PC-3 (cell line): ENCODE measurements around the gene MAST3. TPM values are rescaled to one million over a fixed set of nuclear protein-coding genes. Genes with fewer than 3 reads are reported as not detected.

Source experiments
- ATAC-seq: fragments of 200-7000 bp; cut with Tn5 transposase; 2 replicates; pipeline ENCODE4 v1.9.1; 2020; ENCODE audit warnings: mild to moderate bottlenecking, moderate library complexity
- BruUV-seq: library from RNA; stranded (reverse); fragments of 400-500 nt; replicated peaks from 2 replicates; lab custom pipeline; 2021; lab: Mats Ljungman, UMichigan
- CTCF ChIA-PET: fragments of 300-600 bp; sonication (Branson Sonifier 250); formaldehyde crosslinking; loops from one replicate; lab custom pipeline; 2022; ENCODE audit warnings: antibody characterized with exemption; lab: Charles Lee
- POLR2A ChIA-PET: fragments of 300-600 bp; sonication (Branson Sonifier 250); formaldehyde crosslinking; loops from one replicate; lab custom pipeline; 2022; ENCODE audit warnings: antibody characterized with exemption; ENCODE audit not compliant: unreplicated experiment; lab: Charles Lee
- DNase-seq: peaks from one replicate; pipeline ENCODE4 v3.0.0-alpha.2; 2015
- H2AFZ ChIP-seq: fragments of 300-600 bp; sonication (generic); 2 replicates; pipeline ENCODE4 v1.6.0; 2016; ENCODE audit warnings: antibody characterized with exemption, low read length
- H3F3A ChIP-seq: fragments of 300-600 bp; sonication (generic); one replicate; pipeline ENCODE4 v1.6.0; 2017; ENCODE audit warnings: antibody characterized with exemption, low read length, control low read depth, mild to moderate bottlenecking; ENCODE audit not compliant: unreplicated experiment
- H3K27ac ChIP-seq: fragments of 300-600 bp; sonication (generic); 2 replicates; pipeline ENCODE4 v1.5.1; 2016; ENCODE audit warnings: mild to moderate bottlenecking, low read length
- H3K27me3 ChIP-seq: fragments of 300-600 bp; sonication (generic); 2 replicates; pipeline ENCODE4 v1.6.1; 2016; ENCODE audit warnings: low read length, mixed read lengths
- H3K36me3 ChIP-seq: fragments of 300-600 bp; sonication (generic); 2 replicates; pipeline ENCODE4 v1.6.1; 2016; ENCODE audit warnings: low read depth, mixed run types, low read length, mixed read lengths
- H3K4me1 ChIP-seq: fragments of 300-600 bp; sonication (generic); 2 replicates; pipeline ENCODE4 v1.5.1; 2016; ENCODE audit warnings: low read length; ENCODE audit not compliant: insufficient read depth
- H3K4me2 ChIP-seq: fragments of 300-600 bp; sonication (generic); 2 replicates; pipeline ENCODE4 v1.6.0; 2016; ENCODE audit warnings: low read length
- H3K4me3 ChIP-seq: fragments of 300-600 bp; sonication (generic); 2 replicates; pipeline ENCODE4 v1.5.1; 2016; ENCODE audit warnings: mild to moderate bottlenecking, low read length, mixed read lengths
- H3K79me2 ChIP-seq: fragments of 300-600 bp; sonication (generic); 2 replicates; pipeline ENCODE4 v1.6.1; 2017; ENCODE audit warnings: low read length, mixed read lengths
- H3K9ac ChIP-seq: fragments of 300-600 bp; sonication (generic); 2 replicates; pipeline ENCODE4 v1.6.0; 2016; ENCODE audit warnings: mild to moderate bottlenecking, low read length
- H3K9me2 ChIP-seq: fragments of 300-600 bp; sonication (generic); replicated peaks from 2 replicates; pipeline ENCODE4 v1.6.1; 2016; ENCODE audit warnings: mixed run types, low read length, mixed read lengths
- H3K9me3 ChIP-seq: fragments of 300-600 bp; sonication (generic); 2 replicates; pipeline ENCODE4 v1.6.1; 2016; ENCODE audit warnings: low read length, mixed read lengths
- H4K20me1 ChIP-seq: fragments of 300-600 bp; sonication (generic); 2 replicates; pipeline ENCODE4 v1.6.1; 2016; ENCODE audit warnings: low read length, mixed read lengths
- EZH2 ChIP-seq: fragments of 300-600 bp; sonication (generic); IDR thresholded peaks from one replicate; pipeline ENCODE4 v1.6.1; 2017; ENCODE audit warnings: antibody characterized with exemption, mild to moderate bottlenecking, low read length; ENCODE audit not compliant: unreplicated experiment
- EZH2phosphoT487 ChIP-seq: fragments of 300-600 bp; sonication (generic); IDR thresholded peaks from 2 replicates; pipeline ENCODE4 v1.6.1; 2018; ENCODE audit warnings: mild to moderate bottlenecking, antibody characterized with exemption, low read length, borderline replicate concordance
- intact Hi-C: fragments of 100-400 bp; cut with micrococcal nuclease; formaldehyde crosslinking; loops from 2 replicates; pipeline ENCODE4 v1.9.0; 2023
- total RNA-seq: library from RNA; depleted of rRNA; stranded (reverse); fragments of >200 nt; gene quantifications from 2 replicates; pipeline ENCODE4 v1.2.3, GENCODE V29; 2014
- TF ChIP-seq, protein P1 (sequence below): fragments of 300-600 bp; sonication (generic); conservative IDR thresholded peaks from 2 replicates; pipeline ENCODE4 v1.5.1; 2017; ENCODE audit warnings: antibody characterized with exemption, low read depth, mild to moderate bottlenecking, low read length

MAST3 gene
- total RNA-seq, 1 experiment from 2014 or later: 8.1 TPM

DNA sequence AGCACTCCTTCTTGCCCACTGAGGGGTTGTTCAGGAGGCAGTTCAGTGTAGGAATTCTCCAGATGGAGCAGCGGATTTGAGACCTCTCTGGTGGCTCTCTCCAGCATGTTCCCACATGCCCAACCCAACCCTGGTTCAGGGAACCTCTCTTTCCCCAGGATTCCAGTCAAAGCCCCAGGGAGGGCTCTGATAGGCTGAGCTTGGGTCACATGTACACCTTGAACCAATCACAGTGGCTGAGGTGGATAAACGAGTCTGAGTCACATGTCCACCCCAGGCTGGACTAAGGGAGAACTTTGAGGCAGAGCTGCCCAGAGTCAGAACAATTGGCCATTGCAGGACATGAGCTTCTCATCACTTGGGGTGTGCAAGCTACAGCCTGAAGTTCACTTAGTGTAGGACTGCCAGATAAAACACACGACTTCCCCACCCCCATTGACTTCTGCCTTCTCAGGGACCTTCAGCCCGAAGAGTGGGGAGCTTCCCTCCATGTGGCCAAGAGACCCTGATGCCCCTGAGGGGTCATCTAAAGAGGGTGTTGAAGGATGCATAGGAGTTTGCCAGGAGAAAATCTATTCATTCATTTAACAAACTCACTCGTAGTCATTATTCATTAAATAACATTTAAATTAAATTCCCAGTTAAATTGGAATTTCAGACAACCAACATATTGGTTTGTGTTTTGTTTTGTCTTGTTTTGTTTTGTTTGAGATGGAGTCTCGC, 4.0 kb upstream of the MAST3 start:
- Histone ChIP-seq H3K79me2 (no peaks in the 10 kb centered on the region), H3K4me3 (no peak overlapping the region), H3F3A (no peaks in the 10 kb centered on the region), H2AFZ (0 out of 2 replicates have a peak overlapping the region, but pooled peaks have one; percentile 9), H4K20me1 (no peaks in the 10 kb centered on the region), H3K4me2 (no peak overlapping the region), H3K27me3 (no peaks in the 10 kb centered on the region), H3K36me3 (no peaks in the 10 kb centered on the region), H3K9me2 (no peaks in the 10 kb centered on the region), H3K9ac (no peak overlapping the region), H3K27ac (no peak overlapping the region), H3K4me1 (peaks cover 8% of the 10 kb centered on the region), H3K9me3 (no peaks in the 10 kb centered on the region)
- POLR2A ChIA-PET: no interaction called here
- BruUV-seq: no TSS peak
- DNase-seq: peak; percentile 41
- intact Hi-C loops: no loop called here
- TF ChIP-seq, protein P1, sequence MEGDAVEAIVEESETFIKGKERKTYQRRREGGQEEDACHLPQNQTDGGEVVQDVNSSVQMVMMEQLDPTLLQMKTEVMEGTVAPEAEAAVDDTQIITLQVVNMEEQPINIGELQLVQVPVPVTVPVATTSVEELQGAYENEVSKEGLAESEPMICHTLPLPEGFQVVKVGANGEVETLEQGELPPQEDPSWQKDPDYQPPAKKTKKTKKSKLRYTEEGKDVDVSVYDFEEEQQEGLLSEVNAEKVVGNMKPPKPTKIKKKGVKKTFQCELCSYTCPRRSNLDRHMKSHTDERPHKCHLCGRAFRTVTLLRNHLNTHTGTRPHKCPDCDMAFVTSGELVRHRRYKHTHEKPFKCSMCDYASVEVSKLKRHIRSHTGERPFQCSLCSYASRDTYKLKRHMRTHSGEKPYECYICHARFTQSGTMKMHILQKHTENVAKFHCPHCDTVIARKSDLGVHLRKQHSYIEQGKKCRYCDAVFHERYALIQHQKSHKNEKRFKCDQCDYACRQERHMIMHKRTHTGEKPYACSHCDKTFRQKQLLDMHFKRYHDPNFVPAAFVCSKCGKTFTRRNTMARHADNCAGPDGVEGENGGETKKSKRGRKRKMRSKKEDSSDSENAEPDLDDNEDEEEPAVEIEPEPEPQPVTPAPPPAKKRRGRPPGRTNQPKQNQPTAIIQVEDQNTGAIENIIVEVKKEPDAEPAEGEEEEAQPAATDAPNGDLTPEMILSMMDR: no peak
- TF ChIP-seq EZH2 (no peak), EZH2phosphoT487 (no peak)
- CTCF ChIA-PET: interaction anchor here (0.5 kb wide), 1 partner anchor 464 kb away, joined by 3 read pairs; the partner anchor contains the start of gene KXD1
- peak; percentile 16; the same call in 1 of the 2 replicates for ATAC-seq

DNA sequence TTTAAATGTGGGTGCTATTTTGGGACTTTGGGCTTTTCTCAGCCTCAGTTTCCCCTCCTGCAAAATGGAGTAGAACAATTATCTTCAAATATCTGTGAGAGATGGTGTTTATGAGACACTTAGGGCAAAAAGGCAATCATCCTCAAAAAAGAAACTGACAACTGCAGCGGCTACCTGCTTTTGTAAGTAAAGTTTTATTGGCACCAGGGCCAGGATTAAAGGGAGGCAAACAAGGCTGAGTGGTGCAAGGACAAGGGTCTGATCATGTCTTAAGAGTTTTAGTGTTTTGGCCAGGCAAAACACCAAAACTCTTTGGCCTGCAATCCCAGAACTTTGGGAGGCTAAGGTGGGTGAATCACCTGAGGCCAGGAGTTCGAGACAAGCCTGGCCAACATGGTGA, 1.3 kb upstream of the MAST3 start:
- POLR2A ChIA-PET: no interaction called here

More for the DNA sequence above, 1.3 kb upstream of the MAST3 start:
- CTCF ChIA-PET: no interaction called here
- Histone ChIP-seq H3K27ac (no peak overlapping the region), H3K9me2 (no peaks in the 10 kb centered on the region), H3K9ac (no peak overlapping the region), H3K4me3 (no peak overlapping the region), H3K4me2 (no peak overlapping the region), H3F3A (no peaks in the 10 kb centered on the region), H4K20me1 (no peaks in the 10 kb centered on the region), H3K36me3 (no peaks in the 10 kb centered on the region), H3K4me1 (peaks cover 10% of the 10 kb centered on the region), H2AFZ (no peak overlapping the region), H3K27me3 (no peaks in the 10 kb centered on the region), H3K9me3 (no peaks in the 10 kb centered on the region), H3K79me2 (no peaks in the 10 kb centered on the region)
- DNase-seq: no peak
- TF ChIP-seq EZH2phosphoT487: no peak
- TF ChIP-seq EZH2: no peak
- TF ChIP-seq, protein P1: no peak
- no peak for ATAC-seq
- no TSS peak for BruUV-seq
- intact Hi-C loops: no loop called here
